OCI-LY3 (cell line): ENCODE measurements around the gene PHPT1.

Experiments
- H2AFZ ChIP-seq: fragments of 200-600, 300-600 bp; shearing (Covaris generic); 2 replicates; pipeline ENCODE4 v1.6.0; 2014; ENCODE audit warnings: antibody characterized with exemption, low read depth, low read length
- H3K27ac ChIP-seq: fragments of 200-600, 300-600 bp; sonication (generic); 2 replicates; pipeline ENCODE4 v1.5.1; 2014; ENCODE audit warnings: mild to moderate bottlenecking, low read length, moderate library complexity, mixed read lengths
- H3K27me3 ChIP-seq: fragments of 200-600, 300-600 bp; sonication (generic); 2 replicates; pipeline ENCODE4 v1.6.1; 2014; ENCODE audit warnings: low read depth, low read length, mixed read lengths
- H3K36me3 ChIP-seq: fragments of 200-600, 300-600 bp; sonication (generic); replicated peaks from 2 replicates; pipeline ENCODE3; 2014; ENCODE audit warnings: low read depth, low read length, mixed read lengths
- H3K4me1 ChIP-seq: fragments of 300-600, 200-600 bp; sonication (generic); 2 replicates; pipeline ENCODE4 v1.6.1; 2014; ENCODE audit warnings: low read length, mixed read lengths
- H3K4me2 ChIP-seq: fragments of 200-600, 300-600 bp; sonication (generic); 2 replicates; pipeline ENCODE4 v1.6.1; 2014; ENCODE audit warnings: low read length, mixed read lengths
- H3K4me3 ChIP-seq: fragments of 300-600, 200-600 bp; sonication (generic); 2 replicates; pipeline ENCODE4 v1.5.1; 2014; ENCODE audit warnings: antibody characterized with exemption, mild to moderate bottlenecking, low read length, moderate library complexity
- H3K79me2 ChIP-seq: fragments of 300-600, 200-600 bp; shearing (Covaris generic); 2 replicates; pipeline ENCODE4 v1.6.1; 2014; ENCODE audit warnings: mild to moderate bottlenecking, low read length, mixed read lengths
- H3K9ac ChIP-seq: fragments of 300-600, 200-600 bp; shearing (Covaris generic); 2 replicates; pipeline ENCODE4 v1.6.0; 2014; ENCODE audit warnings: mild to moderate bottlenecking, low read length, moderate library complexity
- H3K9me3 ChIP-seq: fragments of 200-600, 300-600 bp; shearing (Covaris generic); 2 replicates; pipeline ENCODE4 v1.6.1; 2014; ENCODE audit warnings: low read length, mixed read lengths; ENCODE audit not compliant: insufficient read depth
- H4K20me1 ChIP-seq: fragments of 200-600, 300-600 bp; sonication (generic); 2 replicates; pipeline ENCODE4 v1.6.1; 2016; ENCODE audit warnings: low read length, mixed read lengths; ENCODE audit not compliant: insufficient read depth
- EZH2phosphoT487 ChIP-seq: fragments of 200-600 bp; shearing (Covaris generic); IDR thresholded peaks from 2 replicates; pipeline ENCODE4 v1.6.1; 2018; ENCODE audit warnings: antibody characterized with exemption, mixed run types, low read depth
- TF ChIP-seq, protein P1 (sequence below): fragments of 200-600, 300-600 bp; sonication (generic); IDR thresholded peaks from 2 replicates; pipeline ENCODE4 v1.5.1; 2014; ENCODE audit warnings: antibody characterized with exemption, low read length, low read depth

The PHPT1 gene

GRCh38 chr9:136814725-136815421 lies 34.3 kb upstream of the PHPT1 start:
- Histone ChIP-seq H2AFZ (no peak overlapping the region), H3K4me3 (no peak overlapping the region), H3K36me3 (peaks cover 39% of the 10 kb centered on the region), H3K27ac (no peak overlapping the region), H3K4me2 (no peak overlapping the region), H3K4me1 (0 out of 2 replicates have a peak, but pooled peaks cover 6% of the 10 kb centered on the region), H3K9me3 (no peaks in the 10 kb centered on the region), H3K9ac (no peak overlapping the region), H3K27me3 (no peaks in the 10 kb centered on the region), H4K20me1 (peaks cover 11% of the 10 kb centered on the region; the same call in 1 of the 2 replicates), H3K79me2 (peaks cover 85% of the 10 kb centered on the region)
- TF ChIP-seq, protein P1, sequence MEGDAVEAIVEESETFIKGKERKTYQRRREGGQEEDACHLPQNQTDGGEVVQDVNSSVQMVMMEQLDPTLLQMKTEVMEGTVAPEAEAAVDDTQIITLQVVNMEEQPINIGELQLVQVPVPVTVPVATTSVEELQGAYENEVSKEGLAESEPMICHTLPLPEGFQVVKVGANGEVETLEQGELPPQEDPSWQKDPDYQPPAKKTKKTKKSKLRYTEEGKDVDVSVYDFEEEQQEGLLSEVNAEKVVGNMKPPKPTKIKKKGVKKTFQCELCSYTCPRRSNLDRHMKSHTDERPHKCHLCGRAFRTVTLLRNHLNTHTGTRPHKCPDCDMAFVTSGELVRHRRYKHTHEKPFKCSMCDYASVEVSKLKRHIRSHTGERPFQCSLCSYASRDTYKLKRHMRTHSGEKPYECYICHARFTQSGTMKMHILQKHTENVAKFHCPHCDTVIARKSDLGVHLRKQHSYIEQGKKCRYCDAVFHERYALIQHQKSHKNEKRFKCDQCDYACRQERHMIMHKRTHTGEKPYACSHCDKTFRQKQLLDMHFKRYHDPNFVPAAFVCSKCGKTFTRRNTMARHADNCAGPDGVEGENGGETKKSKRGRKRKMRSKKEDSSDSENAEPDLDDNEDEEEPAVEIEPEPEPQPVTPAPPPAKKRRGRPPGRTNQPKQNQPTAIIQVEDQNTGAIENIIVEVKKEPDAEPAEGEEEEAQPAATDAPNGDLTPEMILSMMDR: no peak
- TF ChIP-seq EZH2phosphoT487: no peak

GRCh38 chr9:136815422-136815782 lies 33.8 kb upstream of the PHPT1 start:
- Histone ChIP-seq H3K9ac (no peak overlapping the region), H3K27ac (no peak overlapping the region), H3K36me3 (peaks cover 35% of the 10 kb centered on the region), H3K27me3 (no peaks in the 10 kb centered on the region), H3K9me3 (no peaks in the 10 kb centered on the region), H3K79me2 (peaks cover 85% of the 10 kb centered on the region), H4K20me1 (peaks cover 7% of the 10 kb centered on the region; the same call in 1 of the 2 replicates), H3K4me1 (0 out of 2 replicates have a peak, but pooled peaks cover 4% of the 10 kb centered on the region), H3K4me2 (no peak overlapping the region), H2AFZ (no peak overlapping the region), H3K4me3 (no peak overlapping the region)
- TF ChIP-seq EZH2phosphoT487: no peak
- TF ChIP-seq, protein P1: no peak

GRCh38 chr9:136820971-136821825 lies 28.0 kb upstream of the PHPT1 start:
- no peak overlapping the region for H3K9ac ChIP-seq
- no peak overlapping the region for H2AFZ ChIP-seq
- H3K79me2 ChIP-seq: peaks cover 52% of the 10 kb centered on the region
- TF ChIP-seq, protein P1: no peak
- H3K4me3 ChIP-seq: no peak overlapping the region
- H4K20me1 ChIP-seq: 0 out of 2 replicates have a peak, but pooled peaks cover 5% of the 10 kb centered on the region
- H3K36me3 ChIP-seq: peaks cover 21% of the 10 kb centered on the region
- no peak overlapping the region for H3K4me2 ChIP-seq
- H3K27me3 ChIP-seq: no peaks in the 10 kb centered on the region
- H3K9me3 ChIP-seq: no peaks in the 10 kb centered on the region
- no peak overlapping the region for H3K27ac ChIP-seq
- no peaks in the 10 kb centered on the region for H3K4me1 ChIP-seq

DNA sequence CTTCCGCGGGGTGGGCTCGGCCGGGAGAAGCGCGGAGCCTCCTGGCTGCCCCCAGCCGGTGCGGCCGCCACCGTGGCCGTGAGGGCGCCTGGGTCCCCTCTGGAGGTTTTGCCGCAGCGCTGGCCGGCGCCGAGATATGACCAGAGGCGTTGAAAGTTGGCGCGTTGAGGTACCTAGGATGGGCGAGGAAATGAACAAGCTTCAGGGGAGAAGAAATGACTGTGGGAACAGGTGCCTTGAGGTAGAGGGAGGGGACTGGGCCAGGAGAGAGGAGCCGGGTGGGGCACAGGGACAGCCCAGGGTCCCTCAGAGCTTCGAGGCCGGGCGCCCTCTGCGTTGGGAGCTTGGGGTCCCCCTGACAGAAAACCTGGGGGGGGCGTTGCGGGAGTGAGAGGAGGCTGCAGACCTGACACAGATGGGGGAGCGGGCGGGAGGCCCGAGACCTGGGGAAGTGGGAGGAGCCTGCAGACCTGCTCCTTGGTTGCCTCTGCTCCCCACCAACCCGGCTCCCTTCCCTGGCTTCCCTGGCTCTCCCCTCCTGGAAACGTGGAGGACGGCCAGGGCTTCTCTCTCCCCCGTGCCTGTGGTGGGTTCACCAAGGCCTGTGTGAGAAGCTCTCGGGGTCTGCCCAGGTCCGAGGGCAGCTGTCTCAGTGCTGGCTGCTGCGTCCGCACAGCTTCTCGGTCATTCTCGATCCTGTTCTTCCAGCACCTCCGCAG lies 27.2 kb upstream of the PHPT1 start:
- H3K4me3 ChIP-seq: no peak overlapping the region
- H3K27me3 ChIP-seq: no peaks in the 10 kb centered on the region
- no peak overlapping the region for H2AFZ ChIP-seq
- no peak overlapping the region for H3K27ac ChIP-seq
- peaks cover 49% of the 10 kb centered on the region for H3K79me2 ChIP-seq
- H3K4me1 ChIP-seq: no peaks in the 10 kb centered on the region
- no peak overlapping the region for H3K9ac ChIP-seq
- H4K20me1 ChIP-seq: 0 out of 2 replicates have a peak, but pooled peaks cover 5% of the 10 kb centered on the region
- no peaks in the 10 kb centered on the region for H3K9me3 ChIP-seq
- TF ChIP-seq EZH2phosphoT487: no peak
- TF ChIP-seq, protein P1: no peak
- H3K4me2 ChIP-seq: no peak overlapping the region
- peaks cover 24% of the 10 kb centered on the region for H3K36me3 ChIP-seq
